GM10266 (cell line): ENCODE results near the gene TIMM13.
"Not testable (repeated sequence)": the region's sequence is repeated elsewhere in the genome, so short reads cannot be mapped to it uniquely, and the experiment has no call there.

ENCODE experiments used
- DNase-seq: peaks from one replicate; pipeline ENCODE4 v3.0.0; 2012; ENCODE audit errors: extremely low spot score
- CTCF ChIP-seq: IDR thresholded peaks from 2 replicates; pipeline ENCODE4 v1.5.1; 2012; ENCODE audit warnings: mild to moderate bottlenecking, low read depth; ENCODE audit not compliant: control insufficient read depth, insufficient read depth; ENCODE audit errors: missing control alignments

The TIMM13 gene

GRCh38 chr19:2408247-2408646, 19.1 kb downstream of the TIMM13 start:
- DNase-seq = no peak
- TF ChIP-seq CTCF = no peak

- no peak for TF ChIP-seq CTCF
- no peak for DNase-seq
Measured at GRCh38 chr19:2399582-2399981, 27.8 kb downstream of the TIMM13 start.

- no peak for TF ChIP-seq CTCF
- DNase-seq = no peak
Measured at GRCh38 chr19:2398735-2399305, 28.6 kb downstream of the TIMM13 start.

- DNase-seq = not testable (repeated sequence)
Measured at GRCh38 chr19:2397173-2397572, 30.2 kb downstream of the TIMM13 start.

GRCh38 chr19:2395293-2395829, 32.0 kb downstream of the TIMM13 start:
- DNase-seq = not testable (repeated sequence)

GRCh38 chr19:2394442-2395292, 32.7 kb downstream of the TIMM13 start:
- no peak for TF ChIP-seq CTCF
- peak; percentile 59 for DNase-seq

GRCh38 chr19:2394054-2394441, 33.3 kb downstream of the TIMM13 start:
- DNase-seq = no peak
- TF ChIP-seq CTCF = no peak

GRCh38 chr19:2392899-2393298, 34.5 kb downstream of the TIMM13 start:
- DNase-seq = not testable (repeated sequence)
